Thoracic aorta (tissue), 2 donors: ENCODE results near the gene CTNNBL1. TPM values are rescaled to one million over a fixed set of nuclear protein-coding genes. Genes with fewer than 3 reads are reported as not detected.
"Not testable (repeated sequence)": the region's sequence is repeated elsewhere in the genome, so short reads cannot be mapped to it uniquely, and the experiment has no call there.

Experiments
- ATAC-seq: fragments of 150-250 bp; one replicate; pipeline ENCODE4 v1.8.0; 2017; ENCODE audit warnings: low read depth; ENCODE audit not compliant: insufficient number of reproducible peaks, low FRiP score
- DNase-seq: peaks from one replicate; pipeline ENCODE4 v3.0.0-alpha.2; 2020; ENCODE audit warnings: low spot score
- H3K27ac ChIP-seq, 2 donors: fragments of 200-600 bp; sonication (generic); 1 replicate in 1 of 2; 2 replicates in 1 of 2; pipeline ENCODE4 v1.5.1; 2016; ENCODE audit warnings: mild to moderate bottlenecking in 2 of 2, moderate library complexity in 2 of 2
- H3K27me3 ChIP-seq: fragments of 200-600 bp; sonication (generic); replicated peaks from 2 replicates; pipeline ENCODE4 v1.6.0; 2016; ENCODE audit warnings: mild to moderate bottlenecking; ENCODE audit not compliant: insufficient read depth
- H3K36me3 ChIP-seq: fragments of 200-600 bp; sonication (generic); one replicate; pipeline ENCODE4 v1.5.1; 2016
- H3K4me1 ChIP-seq, 2 donors: fragments of 200-600 bp; sonication (generic); 1 replicate in 1 of 2; 2 replicates in 1 of 2; pipeline versions ENCODE4 v1.5.1 to v1.6.0; 2016; ENCODE audit warnings: low read depth in 2 of 2, mild to moderate bottlenecking in 1 of 2; ENCODE audit not compliant: control insufficient read depth in 1 of 2
- H3K4me3 ChIP-seq: fragments of 200-600 bp; sonication (generic); 2 replicates; pipeline ENCODE4 v1.5.1; 2016; ENCODE audit warnings: mild to moderate bottlenecking
- H3K9me3 ChIP-seq: fragments of 200-600 bp; sonication (generic); 2 replicates; pipeline ENCODE4 v1.5.1; 2016
- CTCF ChIP-seq: fragments of 200-600 bp; sonication (generic); IDR thresholded peaks from one replicate; pipeline ENCODE4 v1.5.1; 2019; ENCODE audit warnings: antibody characterized with exemption
- total RNA-seq, 2 donors: library from RNA; depleted of rRNA; stranded (reverse); fragments of >200 nt; gene quantifications; one replicate each; pipeline versions ENCODE4 v1.1.0 to v1.2.3, GENCODE V29; 2016

The CTNNBL1 gene
- total RNA-seq, 2 donors from 2014 or later: 22.6 to 34.3 TPM

DNA sequence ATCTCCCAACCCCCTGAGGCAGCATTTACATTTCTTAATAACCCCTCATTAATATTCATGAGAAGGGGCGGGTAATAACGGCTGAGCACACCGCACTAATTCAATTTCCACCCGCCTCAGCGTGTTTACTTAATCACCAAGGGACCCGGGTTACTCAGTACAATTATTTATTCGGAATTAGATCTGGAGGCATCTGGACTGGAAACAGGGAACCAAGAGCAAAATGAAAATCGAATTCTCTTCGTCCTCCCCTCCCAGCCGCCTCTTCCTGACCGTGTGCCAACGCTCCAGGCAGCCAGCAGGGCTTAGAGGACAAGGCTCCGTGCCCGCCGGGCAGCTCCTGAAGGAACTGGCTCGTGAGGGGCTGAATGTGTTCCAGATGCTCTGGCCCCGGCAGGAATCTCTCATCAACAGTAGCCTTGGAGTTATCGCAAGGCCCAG is 23.5 kb upstream of the CTNNBL1 start:
- Histone ChIP-seq H3K36me3 (no peaks in the 10 kb centered on the region), H3K27ac (no peak overlapping the region), H3K4me3 (peak overlapping the region; percentile 52), H3K27me3 (no peaks in the 10 kb centered on the region), H3K9me3 (no peaks in the 10 kb centered on the region), H3K4me1 (peaks cover 4 to 8% of the 10 kb centered on the region in 2 donors)
- TF ChIP-seq CTCF: no peak
- no peak for ATAC-seq
- DNase-seq: no peak

- ATAC-seq (no peak), DNase-seq (no peak)
- TF ChIP-seq CTCF: no peak
- Histone ChIP-seq H3K36me3 (no peaks in the 10 kb centered on the region), H3K4me1 (peaks cover 4 to 8% of the 10 kb centered on the region in 2 donors), H3K4me3 (no peak overlapping the region), H3K27ac (no peak overlapping the region), H3K9me3 (no peaks in the 10 kb centered on the region), H3K27me3 (no peaks in the 10 kb centered on the region)
Measured at GRCh38 chr20:37672143-37672542, 21.7 kb upstream of the CTNNBL1 start.

GRCh38 chr20:37673444-37673843 is 20.4 kb upstream of the CTNNBL1 start:
- no peaks in the 10 kb centered on the region for H3K9me3 ChIP-seq
- no peak overlapping the region for H3K27ac ChIP-seq
- H3K4me3 ChIP-seq: no peak overlapping the region
- TF ChIP-seq CTCF: no peak
- no peaks in the 10 kb centered on the region for H3K36me3 ChIP-seq
- H3K4me1 ChIP-seq: peaks cover 4 to 8% of the 10 kb centered on the region in 2 donors
- no peak for DNase-seq
- ATAC-seq: no peak
- H3K27me3 ChIP-seq: no peaks in the 10 kb centered on the region

- no peaks in the 10 kb centered on the region for H3K9me3 ChIP-seq
- H3K27me3 ChIP-seq: no peaks in the 10 kb centered on the region
- no peak overlapping the region for H3K4me3 ChIP-seq
- no peak overlapping the region for H3K27ac ChIP-seq
- no peaks in the 10 kb centered on the region for H3K4me1 ChIP-seq
- no peak for TF ChIP-seq CTCF
- no peaks in the 10 kb centered on the region for H3K36me3 ChIP-seq
- DNase-seq (no peak), ATAC-seq (no peak)
Measured at GRCh38 chr20:37676440-37676839, 17.4 kb upstream of the CTNNBL1 start.

DNA sequence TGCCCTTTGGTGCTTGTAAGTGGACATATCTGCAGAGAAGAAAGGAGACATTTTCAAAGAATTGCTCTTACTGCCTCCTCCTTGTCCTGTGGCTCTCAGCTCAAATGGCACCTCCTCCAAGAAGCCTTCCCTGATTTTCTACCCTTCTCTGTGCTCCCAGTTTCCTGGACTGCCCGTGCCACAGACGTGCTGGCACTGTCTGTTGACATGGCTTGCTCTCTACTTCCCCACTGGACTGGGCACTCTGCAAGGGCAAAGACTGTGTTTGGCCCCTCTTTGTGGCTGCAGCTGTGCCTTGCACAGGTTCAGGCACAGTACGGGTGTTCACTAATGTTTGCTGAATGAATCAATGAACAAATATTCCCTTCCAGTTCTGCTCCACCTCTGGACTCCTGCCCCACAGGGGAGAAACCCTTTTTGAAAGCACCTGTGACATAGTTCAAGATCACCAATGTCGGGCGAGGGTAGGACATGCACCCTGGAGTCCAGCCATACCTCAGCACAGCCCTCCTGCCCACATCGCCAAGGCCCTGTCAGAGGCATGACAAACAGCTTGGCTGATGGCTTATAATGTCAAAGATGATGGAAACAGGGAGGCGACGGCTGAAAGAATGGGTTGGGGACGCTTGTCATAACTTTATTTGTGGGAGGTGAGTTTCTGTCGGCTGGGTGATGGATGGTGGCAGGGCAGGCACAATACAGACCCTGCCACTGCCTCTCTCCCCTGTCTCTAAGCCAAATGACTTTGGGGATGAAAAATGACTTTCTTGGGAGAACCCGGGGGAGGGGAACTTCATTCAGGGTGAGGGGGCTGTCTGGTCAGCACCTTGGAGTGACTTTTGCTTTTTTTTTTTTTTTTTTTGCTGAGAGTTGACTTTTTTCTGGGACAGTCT is 15.6 kb upstream of the CTNNBL1 start:
- no peaks in the 10 kb centered on the region for H3K27me3 ChIP-seq
- H3K27ac ChIP-seq: no peak overlapping the region
- DNase-seq (no peak), ATAC-seq (no peak)
- no peaks in the 10 kb centered on the region for H3K4me1 ChIP-seq
- no peaks in the 10 kb centered on the region for H3K9me3 ChIP-seq
- H3K4me3 ChIP-seq: no peak overlapping the region
- H3K36me3 ChIP-seq: no peaks in the 10 kb centered on the region
- no peak for TF ChIP-seq CTCF

DNA sequence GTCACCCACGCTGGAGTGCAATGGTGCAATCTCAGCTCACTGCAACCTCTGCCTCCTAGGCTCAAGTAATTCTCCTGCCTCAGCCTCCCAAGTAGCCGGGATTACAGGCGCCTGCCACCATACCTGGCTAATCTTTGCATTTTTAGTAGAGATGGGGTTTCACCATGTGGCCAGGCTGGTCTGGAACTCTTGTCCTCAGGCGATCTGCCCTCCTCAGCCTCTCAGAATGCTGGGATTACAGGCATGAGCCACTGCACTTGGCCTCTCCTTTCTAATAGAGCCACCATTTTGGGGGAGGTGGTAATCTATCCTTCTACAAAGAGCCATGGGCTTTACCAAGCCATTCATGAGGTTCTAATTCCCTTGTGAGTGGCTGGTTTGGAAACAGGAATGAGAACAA is 14.1 kb upstream of the CTNNBL1 start:
- DNase-seq, H3K27ac ChIP-seq, H3K36me3 ChIP-seq, H3K9me3 ChIP-seq, H3K4me3 ChIP-seq, H3K27me3 ChIP-seq, H3K4me1 ChIP-seq, ATAC-seq: not testable (repeated sequence)
